ENCODE measurements around the gene MAGEA12. TPM values are rescaled to one million over a fixed set of nuclear protein-coding genes. Genes with fewer than 3 reads are reported as not detected.

MAGEA12 gene
- total and polyA plus RNA-seq, 9 of the 15 experiments (the other 6 are each of a cell fraction or from before 2014, with no cell fraction given) = 53.4 to 101 (median 80.4) TPM

DNA sequence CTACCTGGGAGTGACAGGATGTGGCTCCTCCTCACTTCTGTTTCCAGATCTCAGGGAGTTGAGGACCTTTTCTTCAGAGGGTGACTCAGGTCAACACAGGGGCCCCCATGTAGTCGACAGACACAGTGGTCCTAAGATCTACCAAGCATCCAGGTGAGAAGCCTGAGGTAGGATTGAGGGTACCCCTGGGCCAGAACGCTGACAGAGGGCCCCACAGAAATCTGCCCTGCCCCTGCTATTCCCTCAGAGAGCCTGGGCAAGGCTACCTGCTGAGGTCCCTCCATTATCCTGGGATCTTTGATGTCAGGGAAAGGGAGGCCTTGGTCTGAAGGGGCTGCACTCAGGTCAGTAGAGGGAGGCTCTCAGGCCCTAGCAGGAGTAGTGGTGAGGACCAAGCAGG, 1.5 kb downstream of the MAGEA12 start:
- POLR2A ChIA-PET = no interaction called here
- H3K4me2 ChIP-seq (ENCODE audit: insufficient read depth, low read length) = peak overlapping the region; percentile 80; the same call in 1 of the 2 replicates
- WGBS (ENCODE audit: insufficient coverage, low coverage, missing lambda C conversion rate) = 38% methylated on average over 1 of the region's 2 CpGs
- H2AFZ ChIP-seq (ENCODE audit: low read depth, low read length) = no peak overlapping the region
- intact Hi-C loops (cut with micrococcal nuclease) (no loop called here), in situ Hi-C loops (cut with MboI) (no loop called here)
- no peaks in the 10 kb centered on the region for H4K20me1 ChIP-seq (replicated peaks; ENCODE audit: control insufficient read depth, insufficient read depth, low read length)
- no peaks in the 10 kb centered on the region for H3K9me1 ChIP-seq (ENCODE audit: control insufficient read depth, insufficient read depth, low read length)
- no peaks in the 10 kb centered on the region for H3K9me3 ChIP-seq (replicated peaks; ENCODE audit: control insufficient read depth, insufficient read depth, low read depth, low read length)
- peaks cover 30% of the 10 kb centered on the region for H3K36me3 ChIP-seq (ENCODE audit: control insufficient read depth, insufficient read depth, low read length)
- no peak for TF ChIP-seq GATAD2B (IDR thresholded peaks at IDR 0.05; ENCODE audit: borderline replicate concordance)
- no peak for TF ChIP-seq MCM7 (IDR thresholded peaks at IDR 0.05)
- no peak for TF ChIP-seq LEF1 (IDR thresholded peaks at IDR 0.05)
- TF ChIP-seq ARID2 (IDR thresholded peaks at IDR 0.05) = no peak
- TF ChIP-seq TRIM24 (IDR thresholded peaks at IDR 0.05) = no peak
- TF ChIP-seq KAT2B (IDR thresholded peaks at IDR 0.05; ENCODE audit: low read depth, low read length) = no peak
- peaks cover 0 to 5% of the 10 kb centered on the region in 2 experiments; a peak in 2 of 5 replicates for H3K4me1 ChIP-seq (replicated peaks in 1 of 2; ENCODE audit: control insufficient read depth in 2 of 2, insufficient read depth in 2 of 2, low read length in 2 of 2)
- no TSS peak for BruUV-seq (replicated peaks)
- DNase-seq (ENCODE audit: extremely low read depth in 1 of 4, low spot score in 3 of 4) (peak in 1 of 4 experiments; percentile 5), ATAC-seq (no peak), FAIRE-seq (no peak)
- 0 out of 4 replicates have a peak overlapping the region, but pooled peaks have one; percentile 0 to 89 for H3K9ac ChIP-seq (ENCODE audit: insufficient read depth in 1 of 2, low read depth in 2 of 2, low read length in 2 of 2)
- H3K27ac ChIP-seq (ENCODE audit: extremely low read depth, low read depth, low read length) = no peak overlapping the region
- CTCF ChIA-PET (ENCODE audit: low intra/inter-chr PET ratio) = no interaction called here
- H3K4me3 ChIP-seq = peak overlapping the region; percentile 77; the same call in 1 of the 2 replicates
- no peaks in the 10 kb centered on the region for H3K27me3 ChIP-seq (ENCODE audit: control insufficient read depth in 2 of 2, insufficient read depth in 2 of 2, low read length in 2 of 2)
- H3K79me2 ChIP-seq (ENCODE audit: control insufficient read depth, insufficient read depth, low read length) = peaks cover 48% of the 10 kb centered on the region

DNA sequence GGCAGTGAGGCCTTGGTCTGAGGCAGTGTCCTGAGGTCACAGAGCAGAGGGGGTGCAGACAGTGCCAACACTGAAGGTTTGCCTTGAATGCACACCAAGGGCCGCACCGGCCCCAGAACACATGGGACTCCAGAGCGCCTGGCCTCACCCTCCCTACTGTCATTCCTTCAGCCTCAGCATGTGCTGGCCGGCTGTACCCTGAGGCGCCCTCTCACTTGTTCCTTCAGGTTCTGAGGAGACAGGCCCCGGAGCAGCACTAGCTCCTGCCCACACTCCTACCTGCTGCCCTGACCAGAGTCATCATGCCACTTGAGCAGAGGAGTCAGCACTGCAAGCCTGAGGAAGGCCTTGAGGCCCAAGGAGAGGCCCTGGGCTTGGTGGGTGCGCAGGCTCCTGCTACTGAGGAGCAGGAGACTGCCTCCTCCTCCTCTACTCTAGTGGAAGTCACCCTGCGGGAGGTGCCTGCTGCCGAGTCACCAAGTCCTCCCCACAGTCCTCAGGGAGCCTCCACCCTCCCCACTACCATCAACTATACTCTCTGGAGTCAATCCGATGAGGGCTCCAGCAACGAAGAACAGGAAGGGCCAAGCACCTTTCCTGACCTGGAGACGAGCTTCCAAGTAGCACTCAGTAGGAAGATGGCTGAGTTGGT, 2.4 kb downstream of the MAGEA12 start:
- ChIA-PET POLR2A (no interaction called here), CTCF (ENCODE audit: low intra/inter-chr PET ratio) (no interaction called here)
- WGBS (ENCODE audit: insufficient coverage, low coverage, missing lambda C conversion rate) = 85% methylated on average over 9 of the region's 12 CpGs
- Histone ChIP-seq H3K36me3 (ENCODE audit: control insufficient read depth, insufficient read depth, low read length) (peaks cover 30% of the 10 kb centered on the region), H3K27ac (ENCODE audit: extremely low read depth, low read depth, low read length) (no peak overlapping the region; the same call in 2 of the 3 replicates), H3K79me2 (ENCODE audit: control insufficient read depth, insufficient read depth, low read length) (peaks cover 47% of the 10 kb centered on the region), H4K20me1 (replicated peaks; ENCODE audit: control insufficient read depth, insufficient read depth, low read length) (no peaks in the 10 kb centered on the region), H3K9me3 (replicated peaks; ENCODE audit: control insufficient read depth, insufficient read depth, low read depth, low read length) (no peaks in the 10 kb centered on the region), H3K4me3 (no peak overlapping the region), H3K4me2 (ENCODE audit: insufficient read depth, low read length) (no peak overlapping the region), H3K27me3 (ENCODE audit: control insufficient read depth in 2 of 2, insufficient read depth in 2 of 2, low read length in 2 of 2) (no peaks in the 10 kb centered on the region), H3K9me1 (ENCODE audit: control insufficient read depth, insufficient read depth, low read length) (no peaks in the 10 kb centered on the region), H2AFZ (ENCODE audit: low read depth, low read length) (no peak overlapping the region), H3K4me1 (replicated peaks in 1 of 2; ENCODE audit: control insufficient read depth in 2 of 2, insufficient read depth in 2 of 2, low read length in 2 of 2) (peaks cover 0 to 5% of the 10 kb centered on the region in 2 experiments; a peak in 2 of 5 replicates), H3K9ac (ENCODE audit: insufficient read depth in 1 of 2, low read depth in 2 of 2, low read length in 2 of 2) (peak overlapping the region in 1 of 2 experiments; percentile 45; a peak in 1 of 4 replicates)
- in situ Hi-C loops (cut with MboI) (no loop called here), intact Hi-C loops (cut with micrococcal nuclease) (no loop called here)
- TF ChIP-seq NFIX (CRISPR knock-in tag; IDR thresholded peaks at IDR 0.05; ENCODE audit: low read depth) = no peak
- no peak for TF ChIP-seq USF2 (CRISPR knock-in tag; IDR thresholded peaks at IDR 0.05)
- TF ChIP-seq RBM14 (IDR thresholded peaks at IDR 0.05; ENCODE audit: borderline replicate concordance, insufficient read depth, low read depth, low read length) = no peak
- TF ChIP-seq HNRNPL (IDR thresholded peaks at IDR 0.05; ENCODE audit: low read depth, low read length) = no peak
- no peak for TF ChIP-seq FOXA1 (IDR thresholded peaks at IDR 0.05; ENCODE audit: borderline replicate concordance)
- TF ChIP-seq NFATC3 (IDR thresholded peaks at IDR 0.05) = no peak
- no peak for TF ChIP-seq BDP1 (IDR thresholded peaks at IDR 0.05; ENCODE audit: insufficient read depth, insufficient read length)
- TF ChIP-seq POLR2G (IDR thresholded peaks at IDR 0.05; ENCODE audit: low read depth, low read length) = 0 out of 2 replicates have a peak, but pooled peaks have one; percentile 16
- no TSS peak for BruUV-seq (replicated peaks)
- FAIRE-seq (no peak), DNase-seq (ENCODE audit: extremely low read depth in 1 of 4, low spot score in 3 of 4) (no peak), ATAC-seq (no peak)
